ENCODE results near the gene CASP8.

- TF ChIP-seq, protein P1, sequence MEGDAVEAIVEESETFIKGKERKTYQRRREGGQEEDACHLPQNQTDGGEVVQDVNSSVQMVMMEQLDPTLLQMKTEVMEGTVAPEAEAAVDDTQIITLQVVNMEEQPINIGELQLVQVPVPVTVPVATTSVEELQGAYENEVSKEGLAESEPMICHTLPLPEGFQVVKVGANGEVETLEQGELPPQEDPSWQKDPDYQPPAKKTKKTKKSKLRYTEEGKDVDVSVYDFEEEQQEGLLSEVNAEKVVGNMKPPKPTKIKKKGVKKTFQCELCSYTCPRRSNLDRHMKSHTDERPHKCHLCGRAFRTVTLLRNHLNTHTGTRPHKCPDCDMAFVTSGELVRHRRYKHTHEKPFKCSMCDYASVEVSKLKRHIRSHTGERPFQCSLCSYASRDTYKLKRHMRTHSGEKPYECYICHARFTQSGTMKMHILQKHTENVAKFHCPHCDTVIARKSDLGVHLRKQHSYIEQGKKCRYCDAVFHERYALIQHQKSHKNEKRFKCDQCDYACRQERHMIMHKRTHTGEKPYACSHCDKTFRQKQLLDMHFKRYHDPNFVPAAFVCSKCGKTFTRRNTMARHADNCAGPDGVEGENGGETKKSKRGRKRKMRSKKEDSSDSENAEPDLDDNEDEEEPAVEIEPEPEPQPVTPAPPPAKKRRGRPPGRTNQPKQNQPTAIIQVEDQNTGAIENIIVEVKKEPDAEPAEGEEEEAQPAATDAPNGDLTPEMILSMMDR (IDR thresholded peaks at IDR 0.05; ENCODE audit: poor library complexity): no peak
- no peak for TF ChIP-seq EZH2 (IDR thresholded peaks at IDR 0.05; ENCODE audit: borderline replicate concordance)
- no peak for TF ChIP-seq EZH2phosphoT487 (IDR thresholded peaks at IDR 0.05; ENCODE audit: low read depth, severe bottlenecking, unreplicated experiment)
Measured at GRCh38 chr2:201237486-201238123, 22.7 kb upstream of the CASP8 start.

Data from hepatocyte (in vitro differentiated cells).